Measurements from ENCODE around the gene PLD5. TPM values are rescaled to one million over a fixed set of nuclear protein-coding genes. Genes with fewer than 3 reads are reported as not detected.

Gene PLD5
- total and polyA plus RNA-seq, 2 of the 13 experiments (the other 11 are each of a cell fraction or from before 2014, with no cell fraction given): not detected

DNA sequence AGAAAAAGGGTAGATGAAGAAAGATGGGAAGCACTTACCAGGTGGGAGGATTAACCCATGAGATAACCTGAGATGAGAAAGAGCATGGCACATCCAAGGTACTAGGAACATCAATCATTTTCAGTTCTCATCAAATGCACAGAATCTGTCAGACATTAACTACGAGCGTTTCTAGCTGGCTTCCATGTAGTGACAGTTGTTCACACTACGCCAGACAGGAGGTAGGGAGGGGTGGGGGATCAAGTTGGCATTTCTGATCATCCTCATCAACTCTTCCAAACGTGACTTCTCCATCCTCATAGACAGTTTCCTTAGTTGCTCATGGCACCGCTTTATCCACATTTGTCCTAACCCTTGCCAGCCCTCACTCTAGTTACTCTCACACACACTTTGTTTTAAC lies 120.2 kb downstream of the PLD5 start (continued):
- TF ChIP-seq, protein P1, sequence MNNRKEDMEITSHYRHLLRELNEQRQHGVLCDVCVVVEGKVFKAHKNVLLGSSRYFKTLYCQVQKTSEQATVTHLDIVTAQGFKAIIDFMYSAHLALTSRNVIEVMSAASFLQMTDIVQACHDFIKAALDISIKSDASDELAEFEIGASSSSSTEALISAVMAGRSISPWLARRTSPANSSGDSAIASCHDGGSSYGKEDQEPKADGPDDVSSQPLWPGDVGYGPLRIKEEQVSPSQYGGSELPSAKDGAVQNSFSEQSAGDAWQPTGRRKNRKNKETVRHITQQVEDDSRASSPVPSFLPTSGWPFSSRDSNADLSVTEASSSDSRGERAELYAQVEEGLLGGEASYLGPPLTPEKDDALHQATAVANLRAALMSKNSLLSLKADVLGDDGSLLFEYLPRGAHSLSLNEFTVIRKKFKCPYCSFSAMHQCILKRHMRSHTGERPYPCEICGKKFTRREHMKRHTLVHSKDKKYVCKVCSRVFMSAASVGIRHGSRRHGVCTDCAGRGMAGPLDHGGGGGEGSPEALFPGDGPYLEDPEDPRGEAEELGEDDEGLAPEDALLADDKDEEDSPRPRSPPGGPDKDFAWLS (CRISPR knock-in tag; IDR thresholded peaks at IDR 0.05; ENCODE audit: borderline replicate concordance): no peak
- TF ChIP-seq, protein P2, sequence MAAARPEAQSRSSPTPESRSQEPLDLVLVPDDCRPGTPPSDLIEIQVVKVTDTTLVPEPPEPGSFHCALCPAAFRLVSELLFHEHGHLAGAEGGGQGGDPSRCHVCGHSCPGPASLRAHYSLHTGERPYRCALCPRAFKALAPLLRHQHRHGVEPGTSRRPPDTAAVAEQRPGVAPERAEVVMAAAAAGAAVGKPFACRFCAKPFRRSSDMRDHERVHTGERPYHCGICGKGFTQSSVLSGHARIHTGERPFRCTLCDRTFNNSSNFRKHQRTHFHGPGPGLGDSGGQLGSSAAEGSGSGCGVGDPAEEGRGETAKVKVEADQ (CRISPR knock-in tag; IDR thresholded peaks at IDR 0.05; ENCODE audit: borderline replicate concordance): no peak

DNA sequence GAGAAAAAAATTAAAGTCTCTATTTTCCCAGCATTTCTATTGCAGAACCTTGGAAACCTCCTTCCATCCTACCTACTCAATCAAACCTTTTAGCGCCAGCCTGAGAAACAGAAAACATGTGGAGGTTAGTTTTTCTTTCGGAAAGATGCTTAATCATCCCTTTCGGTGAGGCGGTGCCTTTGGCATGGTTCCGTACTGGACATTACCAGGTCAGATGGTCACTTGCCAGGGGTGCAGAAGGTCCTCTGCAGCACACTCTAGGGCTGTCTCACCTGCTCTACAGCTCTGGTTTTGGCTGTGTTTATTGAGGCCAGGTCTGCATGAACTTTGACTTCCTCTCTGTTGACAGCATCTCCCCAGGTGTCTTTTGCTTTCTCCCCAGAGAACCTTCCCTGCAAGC lies 121.5 kb downstream of the PLD5 start:
- Histone ChIP-seq H3K27ac (ENCODE audit: extremely low read length, insufficient read depth, low read length) (no peak overlapping the region), H3K9me3 (ENCODE audit: low read length) (no peaks in the 10 kb centered on the region), H3K4me2 (ENCODE audit: low read depth, low read length) (no peak overlapping the region), H3K4me3 (replicated peaks in 1 of 3; ENCODE audit: insufficient read depth in 1 of 3, low read depth in 2 of 3, low read length in 3 of 3) (no peak overlapping the region), H3K27me3 (ENCODE audit: control insufficient read depth in 1 of 2, insufficient read depth in 2 of 2, low read length in 2 of 2) (no peaks in the 10 kb centered on the region; a peak in 1 of 5 replicates), H3K4me1 (ENCODE audit: insufficient read depth, low read length) (no peaks in the 10 kb centered on the region), H3K36me3 (replicated peaks in 1 of 2; ENCODE audit: control insufficient read depth in 1 of 2, insufficient read depth in 2 of 2, low read length in 2 of 2) (no peaks in the 10 kb centered on the region), H4K20me1 (ENCODE audit: insufficient read depth, low read length) (no peaks in the 10 kb centered on the region), H3K79me2 (ENCODE audit: insufficient read depth, low read length) (no peaks in the 10 kb centered on the region), H2AFZ (ENCODE audit: low read length) (no peak overlapping the region), H3K9ac (ENCODE audit: insufficient read depth, low read depth, low read length) (no peak overlapping the region)
- in situ Hi-C loops (cut with HindIII; ENCODE audit: extremely low pct_ligation_motif_present, low pct_unique_long_range_greater_than_20kb) (no loop called here), intact Hi-C loops (cut with micrococcal nuclease; ENCODE audit: unreplicated experiment) (no loop called here)
- POLR2A ChIA-PET: no interaction called here
- DNase-seq (ENCODE audit: low spot score) (no peak), ATAC-seq (no peak), FAIRE-seq (no peak)
- CTCF ChIA-PET (ENCODE audit: low intra/inter-chr PET ratio, low total read pairs): no interaction called here
- 29% methylated on average over 5 of the region's 5 CpGs for WGBS (ENCODE audit: low lambda C conversion rate)
- no TSS peak for BruUV-seq (replicated peaks)
- TF ChIP-seq, protein P3, sequence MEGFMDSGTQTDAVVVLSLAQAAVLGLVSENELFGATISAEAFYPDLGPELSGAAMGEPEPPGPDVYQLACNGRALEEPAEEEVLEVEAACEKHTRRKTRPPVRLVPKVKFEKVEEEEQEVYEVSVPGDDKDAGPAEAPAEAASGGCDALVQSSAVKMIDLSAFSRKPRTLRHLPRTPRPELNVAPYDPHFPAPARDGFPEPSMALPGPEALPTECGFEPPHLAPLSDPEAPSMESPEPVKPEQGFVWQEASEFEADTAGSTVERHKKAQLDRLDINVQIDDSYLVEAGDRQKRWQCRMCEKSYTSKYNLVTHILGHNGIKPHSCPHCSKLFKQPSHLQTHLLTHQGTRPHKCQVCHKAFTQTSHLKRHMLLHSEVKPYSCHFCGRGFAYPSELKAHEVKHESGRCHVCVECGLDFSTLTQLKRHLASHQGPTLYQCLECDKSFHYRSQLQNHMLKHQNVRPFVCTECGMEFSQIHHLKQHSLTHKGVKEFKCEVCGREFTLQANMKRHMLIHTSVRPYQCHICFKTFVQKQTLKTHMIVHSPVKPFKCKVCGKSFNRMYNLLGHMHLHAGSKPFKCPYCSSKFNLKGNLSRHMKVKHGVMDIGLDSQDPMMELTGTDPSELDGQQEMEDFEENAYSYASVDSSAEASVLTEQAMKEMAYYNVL (CRISPR knock-in tag; IDR thresholded peaks at IDR 0.05; ENCODE audit: borderline replicate concordance): no peak
- TF ChIP-seq SP2 (CRISPR knock-in tag; IDR thresholded peaks at IDR 0.05) (no peak), NPAS2 (CRISPR knock-in tag; IDR thresholded peaks at IDR 0.05; ENCODE audit: borderline replicate concordance) (no peak), ATF7-NPFF (CRISPR knock-in tag; IDR thresholded peaks at IDR 0.05; ENCODE audit: low read depth) (no peak), ARNT2 (CRISPR knock-in tag; IDR thresholded peaks at IDR 0.05; ENCODE audit: low read depth) (no peak), TOE1 (CRISPR knock-in tag; IDR thresholded peaks at IDR 0.05) (no peak), ZSCAN12 (CRISPR knock-in tag; IDR thresholded peaks at IDR 0.05) (no peak), ZNF678 (CRISPR knock-in tag; IDR thresholded peaks at IDR 0.05) (no peak), MXD4 (CRISPR knock-in tag; IDR thresholded peaks at IDR 0.05) (no peak), ZNF724P (CRISPR knock-in tag; IDR thresholded peaks at IDR 0.05; ENCODE audit: borderline replicate concordance) (no peak), SAP130 (CRISPR knock-in tag; IDR thresholded peaks at IDR 0.05; ENCODE audit: low read depth) (no peak), TEAD2 (CRISPR knock-in tag; IDR thresholded peaks at IDR 0.05) (no peak)
- TF ChIP-seq, protein P4, sequence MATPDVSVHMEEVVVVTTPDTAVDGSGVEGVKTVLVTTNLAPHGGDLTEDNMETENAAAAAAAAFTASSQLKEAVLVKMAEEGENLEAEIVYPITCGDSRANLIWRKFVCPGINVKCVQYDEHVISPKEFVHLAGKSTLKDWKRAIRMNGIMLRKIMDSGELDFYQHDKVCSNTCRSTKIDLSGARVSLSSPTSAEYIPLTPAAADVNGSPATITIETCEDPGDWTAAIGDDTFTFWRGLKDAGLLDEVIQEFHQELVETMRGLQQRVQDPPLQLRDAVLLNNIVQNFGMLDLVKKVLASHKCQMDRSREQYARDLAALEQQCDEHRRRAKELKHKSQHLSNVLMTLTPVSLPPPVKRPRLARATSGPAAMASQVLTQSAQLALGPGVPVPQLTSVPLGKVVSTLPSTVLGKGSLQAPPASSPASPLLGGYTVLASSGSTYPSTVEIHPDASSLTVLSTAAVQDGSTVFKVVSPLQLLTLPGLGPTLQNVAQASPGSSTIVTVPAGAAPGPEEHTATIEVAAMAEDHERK (CRISPR knock-in tag; IDR thresholded peaks at IDR 0.05; ENCODE audit: low read depth): no peak
- TF ChIP-seq, protein P5, sequence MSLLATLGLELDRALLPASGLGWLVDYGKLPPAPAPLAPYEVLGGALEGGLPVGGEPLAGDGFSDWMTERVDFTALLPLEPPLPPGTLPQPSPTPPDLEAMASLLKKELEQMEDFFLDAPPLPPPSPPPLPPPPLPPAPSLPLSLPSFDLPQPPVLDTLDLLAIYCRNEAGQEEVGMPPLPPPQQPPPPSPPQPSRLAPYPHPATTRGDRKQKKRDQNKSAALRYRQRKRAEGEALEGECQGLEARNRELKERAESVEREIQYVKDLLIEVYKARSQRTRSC (CRISPR knock-in tag; IDR thresholded peaks at IDR 0.05; ENCODE audit: low read depth): no peak
